Hepatocyte (in vitro differentiated cells): ENCODE results near the gene PER1. TPM values are rescaled to one million over a fixed set of nuclear protein-coding genes. Genes with fewer than 3 reads are reported as not detected.
A peak's percentile ranks its signal among the peaks of the same experiment; 100 is the strongest.

ENCODE experiments used
- DNase-seq: peaks from one replicate; pipeline ENCODE4 v3.0.0-alpha.2; 2016; ENCODE audit warnings: low spot score
- H2AFZ ChIP-seq: fragments of 200-600 bp; sonication (generic); 2 replicates; pipeline ENCODE4 v1.6.0; 2016; ENCODE audit warnings: antibody characterized with exemption, mild to moderate bottlenecking
- H3K27ac ChIP-seq: fragments of 200-600 bp; sonication (generic); 2 replicates; pipeline ENCODE4 v1.5.1; 2016; ENCODE audit warnings: mild to moderate bottlenecking
- H3K27me3 ChIP-seq: fragments of 200-600 bp; sonication (generic); 2 replicates; pipeline ENCODE4 v1.6.1; 2016
- H3K36me3 ChIP-seq: fragments of 200-600 bp; sonication (generic); replicated peaks from 2 replicates; pipeline ENCODE4 v1.5.1; 2016; ENCODE audit warnings: low read depth; ENCODE audit not compliant: insufficient read depth
- H3K4me1 ChIP-seq: fragments of 200-600 bp; sonication (generic); 2 replicates; pipeline ENCODE4 v1.5.1; 2016; ENCODE audit warnings: mild to moderate bottlenecking, moderate library complexity; ENCODE audit not compliant: insufficient read depth
- H3K4me2 ChIP-seq: fragments of 200-600 bp; sonication (generic); 2 replicates; pipeline ENCODE4 v1.6.0; 2016
- H3K4me3 ChIP-seq: fragments of 200-600 bp; sonication (generic); 2 replicates; pipeline ENCODE4 v1.5.1; 2016; ENCODE audit warnings: mild to moderate bottlenecking
- H3K79me2 ChIP-seq: fragments of 200-600 bp; sonication (generic); 2 replicates; pipeline ENCODE4 v1.6.0; 2017; ENCODE audit warnings: mild to moderate bottlenecking
- H3K9me2 ChIP-seq: fragments of 200-600 bp; sonication (generic); replicated peaks from 2 replicates; pipeline ENCODE4 v1.6.0; 2017; ENCODE audit warnings: mild to moderate bottlenecking; ENCODE audit not compliant: insufficient read depth
- H3K9me3 ChIP-seq: fragments of 200-600 bp; sonication (generic); 2 replicates; pipeline ENCODE4 v1.5.1; 2016; ENCODE audit warnings: low read depth, mild to moderate bottlenecking
- H4K20me1 ChIP-seq: fragments of 200-600 bp; sonication (generic); 2 replicates; pipeline ENCODE4 v1.6.0; 2016; ENCODE audit warnings: mild to moderate bottlenecking; ENCODE audit not compliant: insufficient read depth, poor library complexity, severe bottlenecking
- CTCF ChIP-seq: fragments of 200-600 bp; sonication (generic); IDR thresholded peaks from 2 replicates; pipeline ENCODE4 v1.5.1; 2016; ENCODE audit warnings: antibody characterized with exemption, mild to moderate bottlenecking; ENCODE audit not compliant: poor library complexity
- EZH2 ChIP-seq: fragments of 200-600 bp; sonication (generic); IDR thresholded peaks from 2 replicates; pipeline ENCODE4 v1.6.1; 2016; ENCODE audit warnings: antibody characterized with exemption, mild to moderate bottlenecking, borderline replicate concordance
- EZH2phosphoT487 ChIP-seq: fragments of 200-600 bp; sonication (generic); IDR thresholded peaks from one replicate; pipeline ENCODE4 v1.6.1; 2018; ENCODE audit warnings: antibody characterized with exemption, mild to moderate bottlenecking, low read depth, moderate library complexity; ENCODE audit not compliant: unreplicated experiment, severe bottlenecking
- WGBS: methylation state at CpG from one replicate; pipeline ENCODE4 v1.1.6; 2016; ENCODE audit warnings: low lambda C conversion rate; ENCODE audit errors: missing lambda C conversion rate; 5-methylcytosine and 5-hydroxymethylcytosine counted together
- polyA plus RNA-seq: library from polyadenylated mRNA; unstranded; fragments of >200 nt; fragmentation: Nextera tagmentation; extraction: Ambion mirVana; gene quantifications from 2 replicates; pipeline ENCODE4 v1.2.1, GENCODE V29; 2016
- total RNA-seq: library from RNA; depleted of rRNA; stranded (reverse); fragments of >200 nt; gene quantifications from 2 replicates; pipeline ENCODE4 v1.2.3, GENCODE V29; 2014

Gene PER1
- total and polyA plus RNA-seq, 2 experiments from 2014 or later, result 36.5 to 107 TPM

GRCh38 chr17:8167526-8167925, 15.3 kb upstream of the PER1 start:
- Histone ChIP-seq H3K36me3 (no peaks in the 10 kb centered on the region), H3K79me2 (peaks cover 10% of the 10 kb centered on the region), H2AFZ (no peak overlapping the region), H4K20me1 (no peaks in the 10 kb centered on the region), H3K9me3 (no peaks in the 10 kb centered on the region), H3K9me2 (no peaks in the 10 kb centered on the region), H3K4me1 (peaks cover 13% of the 10 kb centered on the region), H3K27me3 (no peaks in the 10 kb centered on the region), H3K27ac (no peak overlapping the region), H3K4me2 (no peak overlapping the region), H3K4me3 (no peak overlapping the region)
- DNase-seq, result no peak
- TF ChIP-seq EZH2phosphoT487, result no peak
- no peak for TF ChIP-seq CTCF
- TF ChIP-seq EZH2, result no peak
- 86% methylated on average over 3 of the region's 3 CpGs for WGBS

GRCh38 chr17:8166731-8167130, 14.5 kb upstream of the PER1 start:
- no peak overlapping the region for H3K4me2 ChIP-seq
- H3K4me1 ChIP-seq, result peaks cover 16% of the 10 kb centered on the region
- no peak overlapping the region for H2AFZ ChIP-seq
- peaks cover 18% of the 10 kb centered on the region for H3K79me2 ChIP-seq
- WGBS, result 94% methylated on average over 6 of the region's 6 CpGs
- peaks cover 4% of the 10 kb centered on the region for H4K20me1 ChIP-seq
- no peaks in the 10 kb centered on the region for H3K9me2 ChIP-seq
- H3K36me3 ChIP-seq, result no peaks in the 10 kb centered on the region
- H3K4me3 ChIP-seq, result no peak overlapping the region
- TF ChIP-seq EZH2phosphoT487 (no peak), EZH2 (no peak)
- H3K27me3 ChIP-seq, result no peaks in the 10 kb centered on the region
- DNase-seq, result no peak
- H3K27ac ChIP-seq, result no peak overlapping the region
- no peaks in the 10 kb centered on the region for H3K9me3 ChIP-seq

GRCh38 chr17:8164815-8165131, 12.6 kb upstream of the PER1 start:
- 79% methylated on average over 6 of the region's 6 CpGs for WGBS
- no peak for DNase-seq
- Histone ChIP-seq H3K36me3 (no peaks in the 10 kb centered on the region), H3K4me3 (no peak overlapping the region), H3K79me2 (peaks cover 27% of the 10 kb centered on the region), H3K27ac (peak overlapping the region; percentile 100), H3K27me3 (no peaks in the 10 kb centered on the region), H4K20me1 (peaks cover 5% of the 10 kb centered on the region), H2AFZ (no peak overlapping the region), H3K9me2 (no peaks in the 10 kb centered on the region), H3K4me2 (peak overlapping the region; percentile 97), H3K9me3 (no peaks in the 10 kb centered on the region), H3K4me1 (peaks cover 25% of the 10 kb centered on the region)
- no peak for TF ChIP-seq CTCF
- no peak for TF ChIP-seq EZH2
- TF ChIP-seq EZH2phosphoT487, result no peak

GRCh38 chr17:8163978-8164814, 12.0 kb upstream of the PER1 start:
- H3K4me1 ChIP-seq, result peaks cover 25% of the 10 kb centered on the region
- TF ChIP-seq CTCF, result no peak
- TF ChIP-seq EZH2phosphoT487, result no peak
- TF ChIP-seq EZH2, result no peak
- H3K36me3 ChIP-seq, result no peaks in the 10 kb centered on the region
- H2AFZ ChIP-seq, result peak overlapping the region; percentile 95
- peak overlapping the region; percentile 97 for H3K4me2 ChIP-seq
- peak; percentile 75 for DNase-seq
- no peaks in the 10 kb centered on the region for H3K27me3 ChIP-seq
- peaks cover 27% of the 10 kb centered on the region for H3K79me2 ChIP-seq
- H3K9me3 ChIP-seq, result no peaks in the 10 kb centered on the region
- peaks cover 5% of the 10 kb centered on the region for H4K20me1 ChIP-seq
- peak overlapping the region; percentile 100 for H3K27ac ChIP-seq
- H3K4me3 ChIP-seq, result no peak overlapping the region
- 42% methylated on average over 10 of the region's 13 CpGs for WGBS
- no peaks in the 10 kb centered on the region for H3K9me2 ChIP-seq
